ENCODE measurements around the gene DCAF15.

GRCh38 chr19:13969897-13970296 lies 17.6 kb downstream of the DCAF15 start:
- no peak for TF ChIP-seq EP300 (IDR thresholded peaks at IDR 0.05; ENCODE audit: borderline replicate concordance)
- TF ChIP-seq RAD21 (IDR thresholded peaks at IDR 0.05; ENCODE audit: low read depth), result no peak
- TF ChIP-seq USF1 (IDR thresholded peaks at IDR 0.05), result no peak
- TF ChIP-seq CEBPB (IDR thresholded peaks at IDR 0.05), result no peak
- TF ChIP-seq MAX (IDR thresholded peaks at IDR 0.05), result no peak
- no peak for TF ChIP-seq TAF1 (IDR thresholded peaks at IDR 0.05; ENCODE audit: low read depth)
- no peak for TF ChIP-seq EGR1 (IDR thresholded peaks at IDR 0.05)
- TF ChIP-seq FOXM1 (IDR thresholded peaks at IDR 0.05; ENCODE audit: borderline replicate concordance, low read depth), result no peak
- no peak for TF ChIP-seq YY1 (IDR thresholded peaks at IDR 0.05; ENCODE audit: low read depth)
- TF ChIP-seq CREB1 (IDR thresholded peaks at IDR 0.05; ENCODE audit: low read depth), result no peak
